Measurements from ENCODE around the gene TAF4.
"Not testable (repeated sequence)": the region's sequence is repeated elsewhere in the genome, so short reads cannot be mapped to it uniquely, and the experiment has no call there.

TAF4 gene

DNA sequence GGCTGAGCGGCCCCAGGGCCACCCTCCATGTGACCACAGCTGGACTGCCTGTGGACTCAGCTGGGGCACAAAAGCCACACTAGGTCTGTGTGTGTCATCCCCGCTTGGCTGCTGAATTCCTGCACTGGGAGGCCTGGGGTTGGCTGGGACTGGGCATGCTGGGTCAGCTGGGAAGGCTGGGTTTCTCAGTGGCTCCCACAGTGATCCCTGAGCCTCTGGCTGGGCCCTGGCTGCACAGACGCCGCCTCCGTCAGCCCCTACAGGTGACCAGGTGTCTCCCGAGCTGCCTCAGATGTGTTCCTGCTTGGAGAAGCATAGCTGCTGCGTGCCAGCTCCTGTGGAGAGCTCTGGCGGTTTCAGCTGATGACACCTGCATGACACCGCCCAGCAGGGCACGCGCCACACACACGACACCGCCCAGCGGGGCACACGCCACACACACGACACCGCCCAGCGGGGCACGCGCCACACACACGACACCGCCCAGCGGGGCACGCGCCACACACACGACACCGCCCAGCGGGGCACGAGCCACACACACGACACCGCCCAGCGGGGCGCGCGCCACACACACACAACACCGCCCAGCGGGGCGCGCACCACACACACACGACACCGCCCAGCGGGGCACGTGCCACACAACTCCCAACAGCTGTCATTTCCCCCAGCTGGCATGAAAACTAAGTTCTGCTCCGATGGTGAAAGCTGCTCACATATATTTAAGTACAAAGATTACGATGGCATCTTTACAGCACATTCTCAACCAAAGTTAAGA lies 88.8 kb downstream of the TAF4 start:
- DNase-seq: no peak

GRCh38 chr20:61976263-61976643 lies 89.4 kb downstream of the TAF4 start:
- no peak for DNase-seq

DNA sequence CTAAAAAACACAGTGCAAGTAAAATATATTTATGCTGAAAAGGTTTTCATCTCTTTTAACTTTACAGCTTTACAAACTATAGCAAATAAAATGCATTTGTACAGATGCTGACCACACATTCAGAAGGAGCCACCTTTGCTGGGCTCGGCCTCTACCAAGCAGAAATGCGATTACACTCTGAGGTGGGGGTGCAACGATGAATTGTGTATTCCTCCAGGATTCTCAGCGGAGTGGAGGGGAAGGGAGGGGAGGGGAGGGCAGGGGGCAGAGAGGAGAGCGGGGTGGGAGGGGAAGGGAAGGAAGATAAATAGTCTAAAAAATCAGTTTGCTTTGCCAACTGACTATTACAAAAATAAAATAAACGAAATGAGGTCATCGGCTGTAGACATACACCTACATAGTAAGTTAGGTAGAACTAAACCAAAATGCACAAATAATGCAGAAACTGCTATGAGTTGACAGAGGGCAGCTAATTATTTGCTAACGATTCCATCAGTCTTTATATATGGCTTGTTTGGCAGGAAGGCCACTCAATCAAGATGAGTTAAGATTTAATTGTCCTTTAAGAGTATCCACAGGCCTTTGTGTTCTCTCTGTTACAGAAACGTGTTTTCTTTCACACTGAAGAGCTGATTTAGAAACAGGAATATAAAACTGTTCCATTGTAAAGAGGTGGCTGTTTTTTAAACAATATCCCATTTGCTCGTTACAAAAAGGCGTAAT lies 90.1 kb downstream of the TAF4 start:
- no peak for DNase-seq

GRCh38 chr20:61974357-61974665 lies 91.4 kb downstream of the TAF4 start:
- DNase-seq: no peak

- DNase-seq: no peak
Observed at GRCh38 chr20:61973515-61974356, 91.9 kb downstream of the TAF4 start.

- no peak for DNase-seq
Observed at GRCh38 chr20:61972636-61973508, 92.8 kb downstream of the TAF4 start.

DNA sequence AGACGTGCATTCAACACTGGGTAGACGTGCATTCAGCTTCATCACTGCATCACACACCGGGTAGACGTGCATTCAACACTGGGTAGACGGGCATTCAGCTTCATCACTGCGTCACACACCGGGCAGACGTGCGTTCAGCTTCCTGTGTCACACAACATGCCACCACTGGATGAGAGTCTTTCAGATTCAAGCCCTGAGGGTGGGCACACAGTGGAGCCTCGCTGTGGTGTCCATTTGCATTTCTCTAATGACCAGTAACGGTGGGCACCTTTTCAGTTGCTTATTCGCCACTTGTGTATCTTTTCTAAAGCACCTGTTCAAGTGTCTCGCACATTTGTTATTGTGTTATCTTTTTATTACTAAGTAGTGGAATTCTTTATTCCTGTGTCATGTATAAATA lies 94.1 kb downstream of the TAF4 start:
- DNase-seq: not testable (repeated sequence)

GRCh38 chr20:61970357-61970756 lies 95.3 kb downstream of the TAF4 start:
- no peak for DNase-seq

GRCh38 chr20:61969806-61970205 lies 95.9 kb downstream of the TAF4 start:
- DNase-seq: no peak

DNA sequence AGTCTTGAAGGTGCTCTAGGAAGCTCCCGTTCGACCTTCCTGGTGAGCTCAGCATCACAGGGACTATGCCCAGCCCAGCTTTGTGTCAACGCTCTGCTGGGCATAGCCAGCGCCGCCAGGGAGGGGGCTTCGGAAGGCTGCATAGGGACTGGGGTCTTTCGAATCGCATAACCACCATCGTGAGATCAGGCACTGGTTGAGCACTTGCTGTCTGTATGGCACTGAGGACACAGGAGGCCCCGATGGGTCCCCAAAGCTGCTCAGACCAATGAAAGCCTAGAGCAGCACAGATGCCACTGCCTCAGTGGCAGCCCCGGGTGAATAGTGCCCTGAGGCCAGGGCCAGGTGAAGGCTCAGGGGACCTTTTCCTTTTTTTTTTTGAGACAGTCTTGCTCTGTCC lies 96.7 kb downstream of the TAF4 start:
- no peak for DNase-seq

- DNase-seq: no peak
Observed at GRCh38 chr20:61968036-61968810, 97.5 kb downstream of the TAF4 start.

DNA sequence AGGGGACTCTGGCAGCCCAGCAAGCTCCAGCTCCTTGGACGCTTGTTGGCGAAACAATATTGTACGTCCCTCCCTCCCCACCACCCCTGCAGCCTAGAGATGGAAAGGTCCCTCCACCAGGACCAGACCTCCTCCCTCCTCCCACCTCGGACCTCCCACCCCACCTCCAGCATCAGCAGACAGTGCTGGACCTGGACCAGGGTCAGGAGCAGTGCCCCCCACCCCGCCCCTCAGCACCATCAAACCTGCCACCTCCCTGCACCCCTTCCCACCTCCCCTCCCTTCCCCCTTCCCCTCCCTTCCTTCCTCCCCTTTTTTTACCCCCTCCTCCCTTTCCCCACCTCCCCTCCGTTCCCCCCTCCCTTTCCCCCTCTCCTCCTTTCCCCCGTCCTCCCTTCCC lies 98.4 kb downstream of the TAF4 start:
- DNase-seq: no peak

GRCh38 chr20:61966492-61967244 lies 99.0 kb downstream of the TAF4 start:
- DNase-seq: no peak

DNA sequence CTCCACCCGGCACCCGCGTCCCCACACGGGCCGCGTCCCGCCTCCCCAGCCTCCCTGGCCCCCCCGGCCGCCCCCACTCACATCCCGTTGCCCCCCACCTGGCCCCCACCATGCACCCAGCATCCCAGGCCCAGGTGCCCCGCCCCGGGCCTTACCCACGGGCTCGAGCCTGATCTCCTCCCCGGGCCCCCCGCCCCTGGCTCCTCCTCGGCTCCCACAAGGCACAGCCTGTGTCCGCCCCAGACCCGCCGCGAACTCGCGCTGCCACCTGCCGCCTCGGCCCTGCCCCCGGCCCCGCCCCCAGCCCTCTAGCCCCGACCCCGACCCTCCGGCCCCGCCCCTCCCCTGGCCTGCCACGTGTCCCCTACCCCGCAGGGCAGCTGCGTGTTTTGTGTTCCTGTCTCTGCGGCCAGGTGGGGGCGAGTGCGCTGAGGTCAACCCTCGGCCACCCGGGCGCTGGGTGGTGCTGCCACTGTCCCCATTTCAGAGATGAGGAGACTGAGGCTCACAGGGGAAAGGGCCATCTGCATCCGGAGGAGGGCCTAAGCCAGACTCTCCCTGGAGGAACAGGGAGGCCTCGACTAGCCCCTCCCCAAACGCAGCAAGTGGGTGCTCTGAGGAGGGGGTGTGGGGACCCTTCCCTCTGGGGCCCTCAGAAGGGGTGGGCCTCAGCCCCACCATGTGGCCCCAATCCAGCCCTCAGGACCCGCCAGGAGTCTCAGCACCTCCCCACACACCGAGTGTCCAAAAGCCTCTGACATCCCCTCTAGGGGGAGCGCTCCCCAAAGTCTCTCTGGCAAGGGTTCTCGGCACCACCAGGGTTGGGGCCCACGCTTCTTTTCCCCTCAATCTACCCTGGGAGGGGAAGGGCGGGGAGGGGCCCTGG lies 99.8 kb downstream of the TAF4 start:
- DNase-seq: no peak

GRCh38 chr20:61964675-61965605 lies 100.7 kb downstream of the TAF4 start:
- no peak for DNase-seq

- DNase-seq: no peak
Observed at GRCh38 chr20:61963885-61964674, 101.6 kb downstream of the TAF4 start.

GRCh38 chr20:61963149-61963548 lies 102.5 kb downstream of the TAF4 start:
- no peak for DNase-seq

- DNase-seq: no peak
Observed at GRCh38 chr20:61960836-61961235, 104.8 kb downstream of the TAF4 start.

Measured in CD4-positive, alpha-beta T cell treated with Interleukin-15 for 1 hour (primary cell).